ENCODE results near the gene KRT36. TPM values are rescaled to one million over a fixed set of nuclear protein-coding genes. Genes with fewer than 3 reads are reported as not detected.

The KRT36 gene
- total and polyA plus RNA-seq, 2 donors (not counting 1 experiment from before 2014, with no cell fraction given), result not detected

DNA sequence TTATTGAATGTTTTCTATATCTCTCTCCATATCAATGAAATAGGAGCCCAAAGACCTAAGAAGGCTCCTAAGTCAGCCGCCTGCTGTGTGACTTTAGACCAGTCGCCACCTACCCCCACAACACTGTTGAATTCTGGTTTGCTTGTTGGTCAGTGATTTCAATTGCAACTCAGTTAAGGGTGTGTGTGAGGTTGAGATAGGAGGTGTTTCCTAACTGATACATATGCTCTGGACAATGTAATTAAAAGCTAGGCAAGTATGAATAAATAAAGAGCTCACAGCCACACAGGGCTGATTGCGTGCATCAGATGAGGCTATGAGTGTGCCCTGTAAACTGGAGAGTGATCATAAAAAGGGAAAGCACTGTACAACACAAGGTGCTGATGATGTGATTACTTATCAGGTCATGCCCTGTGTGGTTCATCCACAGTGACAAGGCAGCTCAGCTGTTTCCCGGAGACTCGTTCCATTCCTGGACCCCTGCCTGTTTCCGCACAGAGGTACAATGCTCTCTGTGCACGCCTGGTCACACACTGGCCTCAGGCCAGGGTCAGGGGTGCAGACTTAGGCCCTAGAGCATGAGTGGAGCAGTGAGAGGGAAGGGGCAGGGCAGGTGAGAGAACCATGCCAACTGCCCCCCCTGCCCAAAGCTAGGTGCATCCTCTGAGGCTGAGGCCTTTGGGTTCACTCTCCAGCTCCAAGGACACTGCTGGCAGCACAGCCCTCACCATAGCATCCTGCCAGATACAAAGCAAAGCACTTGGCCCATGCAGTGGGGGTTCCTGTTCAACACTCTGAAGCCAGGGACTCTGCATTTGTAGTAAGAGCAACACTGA, 5.5 kb downstream of the KRT36 start:
- Histone ChIP-seq H2AFZ (ENCODE audit: insufficient read depth, low read depth, low read length, poor library complexity, severe bottlenecking) (no peak overlapping the region), H4K20me1 (ENCODE audit: control insufficient read depth, insufficient read depth, low read length, poor library complexity, severe bottlenecking) (no peaks in the 10 kb centered on the region), H3K27me3 (replicated peaks in 1 of 4; ENCODE audit: control extremely low read depth in 1 of 4, control insufficient read depth in 3 of 4, insufficient read depth in 4 of 4, low read length in 3 of 4) (peaks cover 0 to 7% (median 0%) of the 10 kb centered on the region in 4 experiments), H3K27ac (ENCODE audit: low read length in 2 of 2) (no peak overlapping the region), H3K36me3 (replicated peaks in 1 of 2; ENCODE audit: control extremely low read depth in 1 of 2, control insufficient read depth in 1 of 2, extremely low read depth in 1 of 2, insufficient read depth in 2 of 2, low read length in 1 of 2) (no peaks in the 10 kb centered on the region), H3K4me2 (replicated peaks; ENCODE audit: low read depth, low read length, poor library complexity, severe bottlenecking) (no peak overlapping the region), H3K9me3 (ENCODE audit: control extremely low read depth in 1 of 3, control insufficient read depth in 2 of 3, insufficient read depth in 1 of 3, low read length in 2 of 3) (peaks cover 0 to 4% (median 0%) of the 10 kb centered on the region in 3 donors), H3K9ac (ENCODE audit: low read length) (no peak overlapping the region), H3K79me2 (ENCODE audit: control insufficient read depth, insufficient read depth, low read length) (no peaks in the 10 kb centered on the region), H3K4me1 (ENCODE audit: control insufficient read depth in 2 of 2, insufficient read depth in 2 of 2, low read length in 2 of 2) (peaks cover 4 to 6% of the 10 kb centered on the region in 2 donors), H3K4me3 (ENCODE audit: control extremely low read depth in 1 of 5, extremely low read depth in 1 of 5, insufficient read depth in 1 of 5, low read depth in 2 of 5, low read length in 4 of 5) (no peak overlapping the region)
- H3K27ac Mint-ChIP-seq, result no peak overlapping the region
- intact Hi-C loops (cut with micrococcal nuclease), result no loop called here
- no peak for TF ChIP-seq EZH2 (IDR thresholded peaks at IDR 0.05; ENCODE audit: borderline replicate concordance, insufficient read depth, low read depth, low read length, poor library complexity, severe bottlenecking)
- TF ChIP-seq, protein P1, sequence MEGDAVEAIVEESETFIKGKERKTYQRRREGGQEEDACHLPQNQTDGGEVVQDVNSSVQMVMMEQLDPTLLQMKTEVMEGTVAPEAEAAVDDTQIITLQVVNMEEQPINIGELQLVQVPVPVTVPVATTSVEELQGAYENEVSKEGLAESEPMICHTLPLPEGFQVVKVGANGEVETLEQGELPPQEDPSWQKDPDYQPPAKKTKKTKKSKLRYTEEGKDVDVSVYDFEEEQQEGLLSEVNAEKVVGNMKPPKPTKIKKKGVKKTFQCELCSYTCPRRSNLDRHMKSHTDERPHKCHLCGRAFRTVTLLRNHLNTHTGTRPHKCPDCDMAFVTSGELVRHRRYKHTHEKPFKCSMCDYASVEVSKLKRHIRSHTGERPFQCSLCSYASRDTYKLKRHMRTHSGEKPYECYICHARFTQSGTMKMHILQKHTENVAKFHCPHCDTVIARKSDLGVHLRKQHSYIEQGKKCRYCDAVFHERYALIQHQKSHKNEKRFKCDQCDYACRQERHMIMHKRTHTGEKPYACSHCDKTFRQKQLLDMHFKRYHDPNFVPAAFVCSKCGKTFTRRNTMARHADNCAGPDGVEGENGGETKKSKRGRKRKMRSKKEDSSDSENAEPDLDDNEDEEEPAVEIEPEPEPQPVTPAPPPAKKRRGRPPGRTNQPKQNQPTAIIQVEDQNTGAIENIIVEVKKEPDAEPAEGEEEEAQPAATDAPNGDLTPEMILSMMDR (IDR thresholded peaks at IDR 0.05), result no peak
- ATAC-seq (ENCODE audit: low read depth), result no peak
- no peak for DNase-seq
- H3K4me1 Mint-ChIP-seq, result peaks cover 4% of the 10 kb centered on the region
- H3K4me3 Mint-ChIP-seq, result no peak overlapping the region
- POLR2A ChIA-PET, result no interaction called here
- CTCF ChIA-PET, result interaction anchor here (0.6 kb wide), 1 partner anchor 11 kb away, joined by 3 read pairs; no protein-coding TSS in a partner anchor
- no peaks in the 10 kb centered on the region for H3K9me3 Mint-ChIP-seq (ENCODE audit: insufficient read depth)
- H3K27me3 Mint-ChIP-seq, result peaks cover 23% of the 10 kb centered on the region
- WGBS (ENCODE audit: insufficient coverage), result 84% methylated on average over 4 of the region's 7 CpGs

DNA sequence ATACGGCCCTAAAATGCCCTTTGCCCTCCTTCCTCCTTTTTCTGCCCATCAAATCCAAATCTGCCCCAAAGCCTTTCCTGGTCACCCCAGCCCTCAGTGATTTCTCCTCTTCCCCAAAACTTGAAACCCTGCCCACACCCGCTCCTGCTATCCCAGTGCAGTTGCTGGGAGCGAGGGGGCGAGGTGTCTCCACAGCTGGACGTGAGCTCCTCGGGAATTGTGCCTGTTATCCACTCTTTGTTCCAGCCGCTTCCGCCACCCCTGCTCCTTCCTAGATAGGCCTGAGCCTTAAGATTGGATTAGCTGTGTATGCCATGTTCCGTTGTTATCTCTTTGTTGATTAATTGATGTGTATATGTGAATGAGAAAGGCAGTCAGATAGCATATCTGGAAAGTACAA, 6.2 kb downstream of the KRT36 start:
- Histone ChIP-seq H4K20me1 (ENCODE audit: control insufficient read depth, insufficient read depth, low read length, poor library complexity, severe bottlenecking) (no peaks in the 10 kb centered on the region), H3K79me2 (ENCODE audit: control insufficient read depth, insufficient read depth, low read length) (no peaks in the 10 kb centered on the region), H2AFZ (ENCODE audit: insufficient read depth, low read depth, low read length, poor library complexity, severe bottlenecking) (no peak overlapping the region), H3K9me3 (ENCODE audit: control extremely low read depth in 1 of 3, control insufficient read depth in 2 of 3, insufficient read depth in 1 of 3, low read length in 2 of 3) (peaks cover 0 to 4% (median 0%) of the 10 kb centered on the region in 3 donors), H3K4me1 (ENCODE audit: control insufficient read depth in 2 of 2, insufficient read depth in 2 of 2, low read length in 2 of 2) (peaks cover 4 to 6% of the 10 kb centered on the region in 2 donors), H3K4me3 (ENCODE audit: control extremely low read depth in 1 of 5, extremely low read depth in 1 of 5, insufficient read depth in 1 of 5, low read depth in 2 of 5, low read length in 4 of 5) (no peak overlapping the region), H3K36me3 (replicated peaks in 1 of 2; ENCODE audit: control extremely low read depth in 1 of 2, control insufficient read depth in 1 of 2, extremely low read depth in 1 of 2, insufficient read depth in 2 of 2, low read length in 1 of 2) (no peaks in the 10 kb centered on the region), H3K27ac (ENCODE audit: low read length in 2 of 2) (no peak overlapping the region), H3K9ac (ENCODE audit: low read length) (no peak overlapping the region), H3K4me2 (replicated peaks; ENCODE audit: low read depth, low read length, poor library complexity, severe bottlenecking) (no peak overlapping the region), H3K27me3 (replicated peaks in 1 of 4; ENCODE audit: control extremely low read depth in 1 of 4, control insufficient read depth in 3 of 4, insufficient read depth in 4 of 4, low read length in 3 of 4) (peaks cover 0 to 7% (median 0%) of the 10 kb centered on the region in 4 experiments)
- ATAC-seq (ENCODE audit: low read depth), result no peak
- ChIA-PET CTCF (no interaction called here), POLR2A (no interaction called here)
- Mint-ChIP-seq H3K9me3 (ENCODE audit: insufficient read depth) (no peaks in the 10 kb centered on the region), H3K4me1 (peaks cover 4% of the 10 kb centered on the region), H3K27me3 (peaks cover 20% of the 10 kb centered on the region), H3K4me3 (no peak overlapping the region), H3K27ac (no peak overlapping the region)
- DNase-seq, result no peak
- TF ChIP-seq, protein P1 (IDR thresholded peaks at IDR 0.05), result no peak
- 92% methylated on average over 6 of the region's 9 CpGs for WGBS (ENCODE audit: insufficient coverage)
- intact Hi-C loops (cut with micrococcal nuclease), result no loop called here
